ENCODE measurements around the gene GRID1.

Gene GRID1

DNA sequence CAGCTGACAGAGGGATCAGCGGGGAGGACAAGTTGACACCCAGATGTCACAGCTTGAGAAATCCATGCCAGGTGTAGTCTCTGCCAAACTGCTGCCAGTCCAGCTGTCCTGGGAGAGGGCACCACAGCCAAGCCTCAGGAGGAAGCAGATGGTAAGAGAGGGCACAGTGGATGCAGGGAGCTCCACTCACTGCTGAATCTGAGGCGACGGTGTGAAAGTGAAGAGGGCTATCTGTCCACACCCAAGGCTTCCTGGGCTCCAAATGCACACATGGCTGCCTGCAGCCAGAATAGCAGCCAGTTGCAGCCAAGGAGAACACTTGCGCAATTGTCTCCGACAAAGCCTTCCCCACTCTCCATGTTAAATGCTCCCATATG is 502.4 kb downstream of the GRID1 start:
- H3K4me1 ChIP-seq (ENCODE audit: control insufficient read depth, insufficient read depth, low read length), result peaks cover 3% of the 10 kb centered on the region
- ChIA-PET CTCF (interaction anchor here (0.6 kb wide), 1 partner anchor 304 kb away, joined by 4 read pairs; no protein-coding TSS in a partner anchor), POLR2A (no interaction called here)
- TF ChIP-seq ZNF837 (tag by site-specific recombination; IDR thresholded peaks at IDR 0.05), result no peak
- no peak for TF ChIP-seq TRIM28 (IDR thresholded peaks at IDR 0.05; ENCODE audit: borderline replicate concordance, low read length)
- TF ChIP-seq ZNF423 (tag by site-specific recombination; IDR thresholded peaks at IDR 0.05), result no peak
- no peak for TF ChIP-seq ZNF23 (tag by site-specific recombination; IDR thresholded peaks at IDR 0.05; ENCODE audit: borderline replicate concordance)
- TF ChIP-seq ZNF121 (tag by site-specific recombination; IDR thresholded peaks at IDR 0.05), result no peak
- TF ChIP-seq, protein P1, sequence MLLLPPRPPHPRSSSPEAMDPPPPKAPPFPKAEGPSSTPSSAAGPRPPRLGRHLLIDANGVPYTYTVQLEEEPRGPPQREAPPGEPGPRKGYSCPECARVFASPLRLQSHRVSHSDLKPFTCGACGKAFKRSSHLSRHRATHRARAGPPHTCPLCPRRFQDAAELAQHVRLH (tag by site-specific recombination; IDR thresholded peaks at IDR 0.05), result no peak
- TF ChIP-seq ZBTB17 (tag by site-specific recombination; IDR thresholded peaks at IDR 0.05), result no peak
- no peak for TF ChIP-seq PRDM1 (tag by site-specific recombination; IDR thresholded peaks at IDR 0.05)
- TF ChIP-seq ZNF302 (tag by site-specific recombination; IDR thresholded peaks at IDR 0.05; ENCODE audit: low read depth), result no peak
- TF ChIP-seq, protein P2, sequence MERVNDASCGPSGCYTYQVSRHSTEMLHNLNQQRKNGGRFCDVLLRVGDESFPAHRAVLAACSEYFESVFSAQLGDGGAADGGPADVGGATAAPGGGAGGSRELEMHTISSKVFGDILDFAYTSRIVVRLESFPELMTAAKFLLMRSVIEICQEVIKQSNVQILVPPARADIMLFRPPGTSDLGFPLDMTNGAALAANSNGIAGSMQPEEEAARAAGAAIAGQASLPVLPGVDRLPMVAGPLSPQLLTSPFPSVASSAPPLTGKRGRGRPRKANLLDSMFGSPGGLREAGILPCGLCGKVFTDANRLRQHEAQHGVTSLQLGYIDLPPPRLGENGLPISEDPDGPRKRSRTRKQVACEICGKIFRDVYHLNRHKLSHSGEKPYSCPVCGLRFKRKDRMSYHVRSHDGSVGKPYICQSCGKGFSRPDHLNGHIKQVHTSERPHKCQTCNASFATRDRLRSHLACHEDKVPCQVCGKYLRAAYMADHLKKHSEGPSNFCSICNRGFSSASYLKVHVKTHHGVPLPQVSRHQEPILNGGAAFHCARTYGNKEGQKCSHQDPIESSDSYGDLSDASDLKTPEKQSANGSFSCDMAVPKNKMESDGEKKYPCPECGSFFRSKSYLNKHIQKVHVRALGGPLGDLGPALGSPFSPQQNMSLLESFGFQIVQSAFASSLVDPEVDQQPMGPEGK (tag by site-specific recombination; IDR thresholded peaks at IDR 0.05), result no peak
- no peak for TF ChIP-seq ZBTB21 (tag by site-specific recombination; IDR thresholded peaks at IDR 0.05)
- TF ChIP-seq, protein P3, sequence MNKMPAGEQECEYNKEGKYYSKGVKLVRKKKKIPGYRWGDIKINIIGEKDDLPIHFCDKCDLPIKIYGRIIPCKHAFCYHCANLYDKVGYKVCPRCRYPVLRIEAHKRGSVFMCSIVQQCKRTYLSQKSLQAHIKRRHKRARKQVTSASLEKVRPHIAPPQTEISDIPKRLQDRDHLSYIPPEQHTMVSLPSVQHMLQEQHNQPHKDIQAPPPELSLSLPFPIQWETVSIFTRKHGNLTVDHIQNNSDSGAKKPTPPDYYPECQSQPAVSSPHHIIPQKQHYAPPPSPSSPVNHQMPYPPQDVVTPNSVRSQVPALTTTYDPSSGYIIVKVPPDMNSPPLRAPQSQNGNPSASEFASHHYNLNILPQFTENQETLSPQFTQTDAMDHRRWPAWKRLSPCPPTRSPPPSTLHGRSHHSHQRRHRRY (tag by site-specific recombination; IDR thresholded peaks at IDR 0.05), result no peak
- TF ChIP-seq ZNF223 (tag by site-specific recombination; IDR thresholded peaks at IDR 0.05), result no peak
- TF ChIP-seq ZNF416 (tag by site-specific recombination; IDR thresholded peaks at IDR 0.05), result no peak
- TF ChIP-seq, protein P4, sequence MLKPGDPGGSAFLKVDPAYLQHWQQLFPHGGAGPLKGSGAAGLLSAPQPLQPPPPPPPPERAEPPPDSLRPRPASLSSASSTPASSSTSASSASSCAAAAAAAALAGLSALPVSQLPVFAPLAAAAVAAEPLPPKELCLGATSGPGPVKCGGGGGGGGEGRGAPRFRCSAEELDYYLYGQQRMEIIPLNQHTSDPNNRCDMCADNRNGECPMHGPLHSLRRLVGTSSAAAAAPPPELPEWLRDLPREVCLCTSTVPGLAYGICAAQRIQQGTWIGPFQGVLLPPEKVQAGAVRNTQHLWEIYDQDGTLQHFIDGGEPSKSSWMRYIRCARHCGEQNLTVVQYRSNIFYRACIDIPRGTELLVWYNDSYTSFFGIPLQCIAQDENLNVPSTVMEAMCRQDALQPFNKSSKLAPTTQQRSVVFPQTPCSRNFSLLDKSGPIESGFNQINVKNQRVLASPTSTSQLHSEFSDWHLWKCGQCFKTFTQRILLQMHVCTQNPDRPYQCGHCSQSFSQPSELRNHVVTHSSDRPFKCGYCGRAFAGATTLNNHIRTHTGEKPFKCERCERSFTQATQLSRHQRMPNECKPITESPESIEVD (tag by site-specific recombination; IDR thresholded peaks at IDR 0.05), result no peak
- no peak for TF ChIP-seq ZNF48 (tag by site-specific recombination; IDR thresholded peaks at IDR 0.05)
- no peak for TF ChIP-seq ZNF830 (tag by site-specific recombination; IDR thresholded peaks at IDR 0.05; ENCODE audit: low read depth)
- TF ChIP-seq, protein P5, sequence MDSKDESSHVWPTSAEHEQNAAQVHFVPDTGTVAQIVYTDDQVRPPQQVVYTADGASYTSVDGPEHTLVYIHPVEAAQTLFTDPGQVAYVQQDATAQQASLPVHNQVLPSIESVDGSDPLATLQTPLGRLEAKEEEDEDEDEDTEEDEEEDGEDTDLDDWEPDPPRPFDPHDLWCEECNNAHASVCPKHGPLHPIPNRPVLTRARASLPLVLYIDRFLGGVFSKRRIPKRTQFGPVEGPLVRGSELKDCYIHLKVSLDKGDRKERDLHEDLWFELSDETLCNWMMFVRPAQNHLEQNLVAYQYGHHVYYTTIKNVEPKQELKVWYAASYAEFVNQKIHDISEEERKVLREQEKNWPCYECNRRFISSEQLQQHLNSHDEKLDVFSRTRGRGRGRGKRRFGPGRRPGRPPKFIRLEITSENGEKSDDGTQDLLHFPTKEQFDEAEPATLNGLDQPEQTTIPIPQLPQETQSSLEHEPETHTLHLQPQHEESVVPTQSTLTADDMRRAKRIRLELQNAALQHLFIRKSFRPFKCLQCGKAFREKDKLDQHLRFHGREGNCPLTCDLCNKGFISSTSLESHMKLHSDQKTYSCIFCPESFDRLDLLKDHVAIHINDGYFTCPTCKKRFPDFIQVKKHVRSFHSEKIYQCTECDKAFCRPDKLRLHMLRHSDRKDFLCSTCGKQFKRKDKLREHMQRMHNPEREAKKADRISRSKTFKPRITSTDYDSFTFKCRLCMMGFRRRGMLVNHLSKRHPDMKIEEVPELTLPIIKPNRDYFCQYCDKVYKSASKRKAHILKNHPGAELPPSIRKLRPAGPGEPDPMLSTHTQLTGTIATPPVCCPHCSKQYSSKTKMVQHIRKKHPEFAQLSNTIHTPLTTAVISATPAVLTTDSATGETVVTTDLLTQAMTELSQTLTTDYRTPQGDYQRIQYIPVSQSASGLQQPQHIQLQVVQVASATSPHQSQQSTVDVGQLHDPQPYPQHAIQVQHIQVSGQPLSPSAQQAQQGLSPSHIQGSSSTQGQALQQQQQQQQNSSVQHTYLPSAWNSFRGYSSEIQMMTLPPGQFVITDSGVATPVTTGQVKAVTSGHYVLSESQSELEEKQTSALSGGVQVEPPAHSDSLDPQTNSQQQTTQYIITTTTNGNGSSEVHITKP (tag by site-specific recombination; IDR thresholded peaks at IDR 0.05), result no peak
- no peak overlapping the region for H3K27ac ChIP-seq (ENCODE audit: extremely low read depth, low read depth, low read length)
- H3K9me3 ChIP-seq (ENCODE audit: control insufficient read depth, insufficient read depth, low read depth, low read length), result no peaks in the 10 kb centered on the region
- H3K36me3 ChIP-seq (ENCODE audit: control insufficient read depth in 2 of 2, insufficient read depth in 1 of 2, low read length in 2 of 2), result no peaks in the 10 kb centered on the region
- no peak overlapping the region for H3K4me3 ChIP-seq (ENCODE audit: low read depth, low read length)
